NCI-H774 (cell line): Measurements from ENCODE around the gene MZT2A.
"Not testable (repeated sequence)": the region's sequence is repeated elsewhere in the genome, so short reads cannot be mapped to it uniquely, and the experiment has no call there.

Experiments used
- DNase-seq: peaks from one replicate; lab custom pipeline; 2025; lab: John Stamatoyannopoulos, UW

Gene MZT2A

DNA sequence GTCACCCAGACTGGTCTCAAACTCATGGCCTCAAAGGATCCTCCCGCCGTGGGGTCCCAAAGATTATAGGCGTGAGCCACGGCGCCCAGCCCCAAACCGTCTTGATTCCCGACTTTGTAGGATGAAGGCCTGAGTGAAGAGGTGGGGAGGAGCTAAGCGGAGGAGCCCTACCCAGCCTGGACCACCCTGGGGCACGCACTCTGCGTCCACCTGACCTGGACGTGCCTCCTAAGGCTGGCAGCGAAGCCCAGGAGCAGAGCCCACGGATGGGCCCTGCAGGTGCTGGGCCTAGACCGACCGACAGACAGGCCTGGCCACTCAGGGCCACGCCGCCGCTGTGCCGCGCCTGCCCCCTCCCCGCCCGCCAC lies 744 bp downstream of the MZT2A start:
- not testable (repeated sequence) for DNase-seq

DNA sequence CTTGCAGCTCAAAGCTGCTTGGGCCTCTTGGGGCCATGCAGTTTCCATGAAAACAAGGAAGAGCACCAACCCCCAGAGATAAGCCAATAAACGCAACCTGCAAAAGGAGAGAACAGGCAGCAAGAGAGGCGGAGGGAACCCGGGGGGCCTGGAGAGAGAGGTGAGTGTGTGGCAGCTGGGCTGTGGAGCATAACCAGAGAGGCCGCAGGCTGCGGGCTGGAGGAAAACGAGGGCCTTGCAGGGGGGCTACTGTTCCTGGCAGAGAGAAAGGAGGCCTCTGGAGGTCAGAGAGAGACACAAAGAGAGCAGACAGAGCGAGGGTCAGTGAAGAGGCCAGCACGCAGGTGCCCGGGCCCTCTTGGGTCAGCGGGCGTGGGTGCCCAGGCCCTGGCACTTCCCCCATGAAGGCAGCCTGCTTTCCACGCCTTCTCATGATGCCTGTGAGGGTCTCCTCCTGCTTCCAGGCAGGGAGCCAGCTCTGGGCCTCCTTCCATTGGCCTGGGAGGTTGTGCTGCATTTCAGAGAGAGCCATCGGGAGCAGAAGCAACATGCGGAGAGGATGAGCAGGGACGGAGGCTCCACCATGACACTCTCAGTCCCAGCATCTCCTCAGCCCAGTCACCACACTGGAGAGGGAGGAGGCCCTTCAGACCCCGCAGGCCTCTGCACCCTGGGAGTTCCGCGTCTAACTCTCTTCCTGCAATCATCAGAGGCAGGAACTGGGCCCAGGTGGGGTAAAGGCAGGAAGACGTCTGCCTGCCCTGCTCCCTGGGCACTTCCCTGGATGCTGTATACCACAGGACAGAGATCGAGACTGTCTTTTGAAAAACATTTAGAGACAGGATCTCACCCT lies 1.4 kb downstream of the MZT2A start:
- not testable (repeated sequence) for DNase-seq

DNA sequence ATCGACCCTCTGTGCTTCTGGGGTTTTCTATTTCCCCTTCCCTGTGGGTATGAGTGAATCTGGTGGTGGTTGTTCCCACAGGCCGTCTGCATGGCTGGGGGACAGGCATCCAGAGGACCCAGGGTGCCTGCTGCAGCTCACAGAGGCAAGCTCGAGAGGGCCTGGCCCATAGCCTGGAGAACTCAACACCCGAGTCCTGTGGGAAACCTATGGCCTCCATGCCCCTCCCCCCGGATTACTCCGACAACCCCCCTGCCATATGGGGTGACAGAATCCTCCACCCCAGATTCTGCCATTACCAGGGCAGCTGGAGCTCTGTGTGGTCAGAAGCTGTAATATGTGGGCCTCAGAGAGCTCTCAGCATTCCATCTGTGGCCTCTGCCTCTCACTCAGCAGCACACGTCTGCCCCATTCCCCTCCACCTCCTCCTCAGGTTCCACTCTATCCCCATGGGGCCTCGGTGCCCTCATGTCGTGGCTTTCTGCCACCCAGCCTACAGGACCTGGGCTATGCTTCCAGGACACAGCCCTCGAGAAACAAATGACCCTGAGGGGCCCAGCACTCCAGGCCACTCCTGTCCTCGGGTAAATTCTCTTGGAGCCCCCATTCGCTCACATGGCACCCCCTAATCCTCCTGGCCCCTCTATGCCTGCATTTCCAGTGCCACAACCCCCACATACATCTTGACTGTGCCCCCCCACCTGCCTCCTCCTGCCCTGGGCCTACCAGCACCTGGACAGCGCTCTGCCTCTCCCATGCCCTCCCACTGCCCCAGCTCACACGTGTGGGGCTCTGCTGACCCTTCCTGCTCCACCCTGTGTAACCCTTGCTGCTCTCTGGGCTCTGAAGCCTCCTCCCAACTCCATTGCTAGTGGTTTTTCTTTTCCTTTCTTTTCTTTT lies 3.6 kb downstream of the MZT2A start:
- DNase-seq = no peak

DNA sequence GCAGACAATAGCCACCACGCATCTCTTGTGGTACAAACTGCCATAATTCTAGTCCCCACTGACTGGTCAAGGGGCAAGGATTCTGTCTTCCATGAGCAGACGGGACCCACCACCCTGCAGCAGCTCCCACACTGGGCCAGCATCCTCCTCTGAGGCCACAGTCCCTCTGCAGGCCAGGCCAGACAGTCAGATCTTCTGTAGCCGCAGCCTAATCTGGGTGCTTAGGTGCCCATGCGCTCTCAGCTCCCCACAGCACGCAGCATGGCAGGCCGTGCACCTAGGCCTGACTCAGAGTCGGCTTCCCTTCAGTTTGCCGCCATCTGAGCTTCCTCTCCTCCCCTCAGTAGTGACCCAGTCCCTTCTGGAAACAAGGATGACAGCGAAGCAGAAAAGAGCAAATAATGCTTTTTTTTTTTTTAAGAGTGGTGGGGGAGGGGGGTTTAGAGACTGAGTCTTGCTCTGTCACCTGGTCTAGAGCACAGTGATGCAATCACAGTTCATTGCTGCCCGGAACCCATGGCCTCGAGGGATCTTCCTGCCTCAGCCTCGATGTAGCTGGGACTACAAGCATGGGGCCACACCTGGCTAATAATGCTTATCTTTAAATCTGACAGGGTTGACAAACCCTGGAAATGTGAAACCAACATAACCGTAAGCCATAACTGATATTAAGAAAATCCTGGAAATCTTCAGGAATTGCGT lies 5.8 kb downstream of the MZT2A start:
- not testable (repeated sequence) for DNase-seq

DNA sequence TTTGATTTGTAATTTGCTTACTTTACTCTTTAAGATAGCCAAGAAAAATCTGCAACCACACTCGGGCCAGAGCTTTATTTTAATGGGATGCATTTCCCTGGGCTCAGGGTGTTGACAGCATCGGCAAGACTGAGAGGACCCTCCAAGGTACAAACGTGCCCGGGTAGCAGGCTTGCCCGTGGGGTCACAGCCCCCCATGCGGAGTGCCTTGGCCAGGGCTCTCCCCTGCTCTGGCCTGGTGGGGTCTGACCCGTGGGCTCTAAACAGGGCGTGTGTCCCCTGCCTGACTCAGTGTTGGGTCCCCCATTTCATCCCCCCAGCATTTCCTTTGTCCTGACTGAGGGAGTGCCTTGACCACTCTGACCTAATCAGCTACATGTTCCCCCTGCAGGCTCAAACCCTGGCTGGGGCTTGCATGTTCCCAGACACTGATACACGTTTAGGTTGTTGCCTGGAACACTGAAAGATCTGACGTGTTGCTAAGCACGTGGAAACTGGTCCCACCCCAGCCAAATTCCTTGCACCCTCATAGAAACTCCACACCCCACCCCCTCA lies 7.2 kb downstream of the MZT2A start:
- not testable (repeated sequence) for DNase-seq

DNA sequence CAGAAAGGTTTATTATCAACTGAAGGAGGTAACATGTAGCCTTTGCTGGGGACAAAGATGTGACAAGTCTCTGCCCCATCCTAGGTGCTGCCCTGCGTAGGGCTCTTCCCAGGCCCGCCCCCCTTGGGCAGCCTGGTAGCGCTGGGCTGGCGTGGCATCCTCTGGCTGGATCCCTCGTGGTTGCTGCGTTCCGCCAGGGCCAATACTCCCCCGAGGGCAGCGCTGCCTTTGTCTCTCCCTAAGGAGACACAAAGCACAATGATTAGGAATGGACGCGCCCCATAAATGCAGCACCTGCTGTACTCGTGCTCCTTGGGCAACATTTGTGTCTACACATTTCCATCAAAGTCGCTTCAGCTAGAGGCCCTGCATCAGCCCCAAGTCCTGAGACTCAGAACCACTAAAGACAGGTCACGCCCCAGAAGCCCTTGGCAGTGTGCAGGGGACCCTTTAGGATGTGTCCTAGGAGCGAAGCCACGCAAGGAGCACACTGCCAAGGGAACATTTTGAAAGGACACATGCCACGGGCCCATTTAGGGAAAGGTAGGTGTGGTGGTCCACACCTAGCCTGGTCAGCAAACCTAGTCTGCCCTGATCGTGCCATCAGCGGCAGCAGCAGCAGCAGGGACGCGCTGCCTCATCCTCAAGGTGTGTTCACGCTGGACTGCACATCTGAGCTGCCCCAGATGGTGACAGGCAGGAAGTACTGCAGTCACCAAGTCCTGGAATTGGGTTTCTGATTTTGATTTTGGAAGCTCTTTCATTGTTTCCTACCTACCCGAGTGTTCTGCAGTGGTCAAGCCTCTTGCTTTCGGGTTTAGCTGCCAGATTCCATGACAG lies 8.0 kb downstream of the MZT2A start:
- DNase-seq = not testable (repeated sequence)

DNA sequence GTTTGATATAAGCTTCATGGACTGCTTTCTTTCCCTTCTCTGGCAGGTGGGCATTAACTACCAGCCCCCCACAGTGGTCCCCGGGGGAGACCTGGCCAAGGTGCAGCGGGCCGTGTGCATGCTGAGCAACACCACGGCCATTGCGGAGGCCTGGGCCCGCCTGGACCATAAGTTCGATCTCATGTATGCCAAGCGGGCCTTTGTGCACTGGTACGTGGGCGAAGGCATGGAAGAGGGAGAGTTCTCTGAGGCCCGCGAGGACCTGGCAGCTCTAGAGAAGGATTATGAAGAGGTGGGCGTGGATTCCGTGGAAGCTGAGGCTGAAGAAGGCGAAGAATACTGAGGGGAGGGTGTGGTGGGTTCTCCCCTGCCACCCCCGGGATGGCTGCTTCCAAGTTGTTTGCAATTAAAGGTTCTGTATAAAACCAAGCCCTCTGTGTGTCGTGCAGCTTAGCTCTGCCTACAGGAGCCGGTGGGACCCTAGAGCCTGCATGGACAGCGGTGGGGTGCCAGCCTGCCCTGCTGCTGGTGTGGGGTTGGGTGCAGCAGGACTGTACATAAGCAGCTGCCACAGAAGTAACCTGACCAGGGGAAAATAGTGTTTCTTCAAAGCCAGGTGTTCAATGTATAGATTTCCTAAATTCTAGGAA lies 9.6 kb downstream of the MZT2A start:
- not testable (repeated sequence) for DNase-seq

DNA sequence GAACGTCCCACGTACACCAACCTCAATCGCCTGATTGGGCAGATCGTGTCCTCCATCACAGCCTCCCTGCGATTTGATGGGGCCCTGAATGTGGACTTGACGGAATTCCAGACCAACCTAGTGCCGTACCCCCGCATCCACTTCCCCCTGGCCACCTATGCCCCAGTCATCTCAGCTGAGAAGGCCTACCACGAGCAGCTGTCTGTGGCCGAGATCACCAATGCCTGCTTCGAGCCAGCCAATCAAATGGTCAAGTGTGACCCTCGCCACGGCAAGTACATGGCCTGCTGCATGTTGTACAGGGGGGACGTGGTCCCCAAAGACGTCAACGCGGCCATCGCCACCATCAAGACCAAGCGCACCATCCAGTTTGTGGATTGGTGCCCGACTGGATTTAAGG lies 11.8 kb downstream of the MZT2A start:
- not testable (repeated sequence) for DNase-seq

DNA sequence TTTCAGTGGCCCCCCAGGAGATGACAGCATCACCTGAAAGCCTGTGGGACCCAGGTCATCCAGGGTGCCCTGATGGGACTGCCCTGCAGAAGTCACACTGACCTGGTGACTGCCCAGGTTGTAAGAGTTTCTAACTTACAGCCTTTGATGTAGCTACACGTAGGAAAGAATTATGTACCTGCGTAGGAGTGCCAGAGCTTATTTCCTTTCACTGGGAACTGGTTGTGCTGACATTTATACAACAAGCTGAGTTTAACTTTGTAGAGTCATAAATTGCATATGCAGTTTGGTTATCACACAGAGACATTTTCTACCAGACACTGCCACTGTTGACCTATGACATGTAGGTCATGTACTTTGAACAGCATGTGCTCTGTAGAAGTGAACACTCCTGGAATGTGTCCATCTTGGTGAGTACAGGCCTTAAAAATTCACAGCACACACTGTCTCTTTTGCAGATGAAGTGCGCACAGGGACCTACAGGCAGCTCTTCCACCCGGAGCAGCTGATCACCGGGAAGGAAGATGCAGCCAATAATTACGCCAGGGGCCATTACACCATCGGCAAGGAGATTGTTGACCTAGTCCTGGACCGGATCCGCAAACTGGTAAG lies 13.2 kb downstream of the MZT2A start:
- not testable (repeated sequence) for DNase-seq

DNA sequence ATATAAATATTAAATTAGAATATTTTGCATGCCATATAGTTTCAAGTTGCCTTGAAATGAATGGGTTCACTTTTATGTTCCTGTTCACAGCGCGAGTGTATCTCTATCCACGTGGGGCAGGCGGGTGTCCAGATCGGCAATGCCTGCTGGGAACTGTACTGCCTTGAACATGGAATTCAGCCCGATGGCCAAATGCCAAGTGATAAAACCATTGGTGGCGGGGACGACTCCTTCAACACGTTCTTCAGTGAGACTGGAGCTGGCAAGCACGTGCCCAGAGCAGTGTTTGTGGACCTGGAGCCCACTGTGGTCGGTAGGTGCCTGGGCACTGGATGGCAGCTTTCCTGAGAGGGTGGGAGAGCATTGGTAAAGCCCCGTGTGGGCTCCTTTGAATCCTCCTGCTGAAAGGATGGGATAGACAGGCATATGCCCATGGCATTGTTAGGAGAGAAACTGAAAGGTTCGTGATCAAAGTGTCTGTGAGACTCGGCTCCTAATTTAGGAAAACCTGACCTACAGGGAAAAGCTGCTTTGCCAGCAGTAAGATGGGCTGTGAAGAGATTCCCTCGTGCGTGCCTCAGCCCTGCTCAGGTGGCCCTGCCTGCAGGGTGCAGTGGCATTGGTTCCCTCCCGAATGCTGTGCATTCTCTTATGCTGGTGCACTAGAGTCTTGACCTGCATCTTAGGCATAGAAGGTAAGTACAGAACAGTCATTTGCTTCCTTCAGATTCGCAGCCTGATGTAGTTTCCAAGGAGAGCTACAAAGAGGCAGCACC lies 13.9 kb downstream of the MZT2A start:
- not testable (repeated sequence) for DNase-seq

DNA sequence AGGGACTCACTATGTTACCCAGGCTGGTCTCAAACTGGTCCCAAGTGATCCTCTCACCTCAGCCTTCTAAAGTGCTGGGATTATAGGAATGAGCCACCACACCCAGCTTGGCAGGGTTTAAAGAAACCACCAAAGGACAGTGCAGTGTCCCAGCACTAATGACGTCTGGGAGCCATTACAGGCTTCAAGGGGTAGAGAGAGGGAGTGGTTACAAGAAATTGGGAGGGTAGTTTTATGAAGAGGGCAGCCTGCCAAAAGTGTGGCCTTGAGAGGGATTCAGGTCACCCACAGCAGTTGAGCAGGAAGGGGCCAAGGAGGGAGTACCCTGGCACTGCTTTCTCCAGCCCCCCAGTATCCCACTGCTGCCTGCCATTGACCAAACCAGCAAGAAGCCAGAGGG lies 15.0 kb downstream of the MZT2A start:
- not testable (repeated sequence) for DNase-seq

DNA sequence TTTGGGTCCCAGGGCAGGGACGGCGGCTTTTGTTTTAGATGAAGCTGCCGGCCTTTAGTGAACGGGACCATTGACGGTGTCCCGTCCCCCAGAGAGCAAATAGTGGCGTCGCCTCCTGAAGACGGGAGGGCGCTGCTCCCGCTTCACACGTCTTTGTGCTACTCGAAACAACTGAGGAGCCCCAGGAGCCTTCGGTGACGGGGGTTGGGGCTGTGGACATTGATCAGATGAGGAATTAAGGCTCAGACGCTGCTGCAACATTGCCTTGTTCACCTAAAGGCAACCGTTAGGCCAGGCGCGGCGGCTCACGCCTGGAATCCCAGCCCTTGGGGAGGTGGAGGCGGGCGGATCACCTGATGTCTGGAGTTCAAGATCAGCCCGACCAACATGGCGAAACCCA lies 15.8 kb downstream of the MZT2A start:
- not testable (repeated sequence) for DNase-seq

DNA sequence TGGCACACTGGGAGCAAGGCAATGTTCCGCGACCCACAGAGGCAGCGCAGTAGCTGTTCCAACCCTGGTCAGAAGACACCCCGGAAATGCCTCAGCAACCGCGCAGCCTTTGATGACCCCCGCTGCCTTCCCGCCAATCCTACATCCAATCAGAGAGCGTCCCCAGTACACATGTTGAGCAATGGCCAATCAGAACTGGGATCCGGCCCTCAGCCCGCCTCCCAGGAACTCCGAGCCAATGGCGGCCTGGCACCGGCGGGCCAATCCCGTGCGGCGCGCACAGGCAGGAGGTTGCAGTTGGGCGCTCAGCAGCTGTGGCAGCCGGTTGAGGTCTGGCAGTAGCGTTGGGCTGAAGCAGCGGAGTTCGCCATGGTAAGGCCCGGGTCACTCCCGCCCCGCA lies 16.4 kb downstream of the MZT2A start, which contains the start of gene TUBA3D:
Gene TUBA3D, plus strand, starts transcription at position 289 of the 400 bp plus-strand sequence. Its CDS starts 81 bp downstream, at position 370.
- DNase-seq = no peak

DNA sequence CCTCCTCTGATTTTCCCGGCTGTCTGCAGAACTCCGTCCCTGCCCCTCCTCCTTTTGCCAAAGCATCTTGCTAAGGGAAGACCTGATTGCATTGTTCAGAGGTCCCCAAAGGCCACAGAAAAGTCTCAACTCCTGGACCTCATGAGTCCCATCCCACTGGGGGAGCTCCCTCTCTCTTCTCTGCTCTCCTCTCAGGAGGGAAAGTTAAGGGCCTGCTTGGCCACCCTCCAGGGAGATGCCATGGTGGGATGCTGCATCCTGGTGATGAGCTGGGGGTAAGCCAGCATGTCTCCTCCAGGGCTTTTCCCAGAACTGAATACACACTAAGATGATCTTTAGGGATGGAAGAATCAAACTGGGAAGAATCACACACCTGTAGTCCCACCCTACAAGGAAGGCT lies 18.9 kb downstream of the MZT2A start:
- not testable (repeated sequence) for DNase-seq

DNA sequence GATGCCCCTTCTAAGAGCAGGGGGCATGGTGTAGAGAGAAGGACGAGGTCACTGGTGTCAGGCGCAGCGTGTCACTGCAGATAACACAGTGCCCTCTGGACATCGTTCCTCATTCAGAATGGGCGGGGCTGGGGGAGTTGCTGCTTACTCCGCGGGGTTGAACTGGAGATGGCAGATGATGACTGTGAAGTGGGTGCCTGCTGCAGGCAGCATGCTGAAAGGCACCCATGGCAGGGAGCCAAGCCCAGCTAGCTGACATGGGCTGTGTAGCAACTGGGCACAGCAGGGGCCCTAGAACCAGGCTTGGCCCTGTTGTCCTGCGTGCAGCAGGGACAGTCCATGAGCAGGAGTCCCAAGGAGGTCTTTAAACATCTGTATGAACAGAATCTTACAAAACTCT lies 20.6 kb downstream of the MZT2A start:
- DNase-seq = not testable (repeated sequence)

DNA sequence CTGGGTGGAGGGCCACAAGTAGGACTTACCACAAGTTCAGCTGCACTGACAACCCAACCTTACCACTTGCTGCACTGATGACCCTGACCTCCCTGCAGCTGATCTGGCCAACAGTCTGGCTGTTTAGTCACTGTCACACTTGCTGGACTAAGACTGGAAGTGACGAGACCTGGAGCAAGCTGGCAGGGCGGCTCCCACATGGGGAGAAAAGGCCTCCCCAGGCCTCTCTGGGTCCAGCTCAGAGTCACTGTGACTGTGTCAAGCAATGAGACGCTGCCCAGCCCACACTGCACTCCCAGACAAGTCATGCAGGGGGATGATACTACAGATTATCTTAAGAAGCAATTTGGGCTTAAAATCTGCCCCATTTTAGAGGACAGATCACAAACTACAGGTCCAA lies 21.3 kb downstream of the MZT2A start:
- DNase-seq = not testable (repeated sequence)

DNA sequence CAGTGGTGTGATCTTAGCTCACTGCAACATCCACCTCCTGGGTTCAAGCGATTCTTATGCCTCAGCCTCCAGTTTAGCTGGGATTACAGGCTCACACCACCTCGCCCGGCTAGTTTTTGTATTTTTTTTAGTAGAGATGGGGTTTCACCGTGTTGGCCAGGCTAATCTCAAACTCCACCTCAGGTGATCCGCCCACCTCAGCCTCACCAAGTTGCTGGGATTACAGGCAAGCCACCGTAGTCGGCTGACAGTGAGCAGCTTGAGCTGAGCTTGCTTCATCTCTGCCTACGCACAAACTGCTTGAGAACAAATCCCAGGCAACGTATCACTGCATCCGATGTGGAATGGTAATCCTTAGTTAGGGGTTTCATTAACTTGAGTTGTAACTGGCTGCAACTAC lies 24.5 kb downstream of the MZT2A start:
- not testable (repeated sequence) for DNase-seq

DNA sequence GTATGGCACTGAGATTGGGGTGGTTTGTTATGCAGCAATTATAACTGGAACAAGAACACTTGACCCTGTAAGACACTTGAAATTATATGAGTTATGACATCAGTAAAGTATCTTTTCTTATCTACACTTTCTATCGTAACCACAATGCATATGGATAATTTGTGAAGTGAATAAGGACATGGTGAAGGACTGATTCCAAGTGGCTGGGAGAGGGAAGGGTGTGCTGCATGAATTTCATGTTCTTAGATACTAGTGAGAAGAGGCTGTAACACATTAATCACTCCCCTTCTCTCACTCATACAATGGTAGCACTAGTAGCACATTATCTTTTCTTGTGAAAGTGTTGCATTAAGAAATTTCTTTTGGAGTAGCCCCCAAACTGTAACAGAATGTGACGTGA lies 37.3 kb downstream of the MZT2A start:
- DNase-seq = not testable (repeated sequence)
